Neural cell (in vitro differentiated cells): ENCODE measurements around the gene PTBP2. TPM values are rescaled to one million over a fixed set of nuclear protein-coding genes. Genes with fewer than 3 reads are reported as not detected.

Experiments
- H2AFZ ChIP-seq: fragments of 200-600, 300-800 bp; sonication (generic), shearing (Covaris generic); 2 replicates; pipeline ENCODE4 v1.6.0; 2014; ENCODE audit warnings: low read depth, mild to moderate bottlenecking, antibody characterized with exemption, low read length, moderate library complexity
- H3F3A ChIP-seq: fragments of 200-600 bp; shearing (Covaris generic); 2 replicates; pipeline ENCODE4 v1.6.1; 2016; ENCODE audit warnings: mild to moderate bottlenecking, moderate library complexity, mixed read lengths, antibody characterized with exemption, low read length; ENCODE audit not compliant: insufficient read depth, poor library complexity, severe bottlenecking
- H3K27ac ChIP-seq: fragments of 200-600, 300-800 bp; sonication (generic), shearing (Covaris generic); 2 replicates; pipeline ENCODE4 v1.5.1; 2014; ENCODE audit warnings: mild to moderate bottlenecking, low read length, moderate library complexity
- H3K27me3 ChIP-seq: fragments of 300-800, 200-600 bp; sonication (generic), shearing (Covaris generic); 2 replicates; pipeline ENCODE4 v1.6.0; 2014; ENCODE audit warnings: mild to moderate bottlenecking, low read depth, low read length, moderate library complexity; ENCODE audit not compliant: insufficient read depth
- H3K36me3 ChIP-seq: fragments of 300-800, 200-600 bp; sonication (generic), shearing (Covaris generic); 2 replicates; pipeline ENCODE4 v1.5.1; 2014; ENCODE audit warnings: mild to moderate bottlenecking, antibody characterized with exemption, low read length, moderate library complexity; ENCODE audit not compliant: insufficient read depth
- H3K4me2 ChIP-seq: fragments of 300-800, 200-600 bp; sonication (generic), shearing (Covaris generic); 2 replicates; pipeline ENCODE4 v1.6.0; 2014; ENCODE audit warnings: mild to moderate bottlenecking, low read length
- H3K4me3 ChIP-seq: fragments of 300-800, 200-600 bp; sonication (generic), shearing (Covaris generic); 2 replicates; pipeline ENCODE4 v1.5.1; 2014; ENCODE audit warnings: mild to moderate bottlenecking, low read length, moderate library complexity
- H3K79me2 ChIP-seq: fragments of 200-600 bp; shearing (Covaris generic); replicated peaks from 2 replicates; pipeline ENCODE4 v1.6.0; 2014; ENCODE audit warnings: mild to moderate bottlenecking, low read length, moderate library complexity; ENCODE audit not compliant: insufficient read depth
- H3K9ac ChIP-seq: fragments of 300-800, 200-600 bp; sonication (generic), shearing (Covaris generic); 2 replicates; pipeline ENCODE4 v1.6.1; 2016; ENCODE audit warnings: mild to moderate bottlenecking, low read length, mixed read lengths
- H3K9me2 ChIP-seq: fragments of 200-600 bp; shearing (Covaris generic); 2 replicates; pipeline ENCODE4 v1.6.1; 2016; ENCODE audit warnings: mild to moderate bottlenecking, low read length, mixed read lengths; ENCODE audit not compliant: insufficient read depth
- H3K9me3 ChIP-seq: fragments of 200-600, 300-800 bp; sonication (generic), shearing (Covaris generic); 2 replicates; pipeline ENCODE4 v1.6.1; 2016; ENCODE audit warnings: mild to moderate bottlenecking, mixed run types, low read length, moderate library complexity, mixed read lengths
- H4K20me1 ChIP-seq: fragments of 200-600 bp; shearing (Covaris generic); 2 replicates; pipeline ENCODE4 v1.6.1; 2016; ENCODE audit warnings: mild to moderate bottlenecking, mixed run types; ENCODE audit not compliant: insufficient read depth
- EP300 ChIP-seq: fragments of 450-650 bp; conservative IDR thresholded peaks from 2 replicates; pipeline ENCODE4 v1.6.1; 2014; ENCODE audit warnings: antibody characterized with exemption, mild to moderate bottlenecking, moderate library complexity; ENCODE audit not compliant: poor library complexity, severe bottlenecking
- EZH2 ChIP-seq: fragments of 200-600, 300-800 bp; shearing (Covaris generic), sonication (generic); IDR thresholded peaks from 2 replicates; pipeline ENCODE4 v1.6.1; 2014; ENCODE audit warnings: antibody characterized with exemption, low read length, borderline replicate concordance, mild to moderate bottlenecking; ENCODE audit not compliant: insufficient read depth, poor library complexity, severe bottlenecking
- MXI1 ChIP-seq: fragments of 450-650 bp; conservative IDR thresholded peaks from 2 replicates; pipeline ENCODE4 v1.6.1; 2014; ENCODE audit warnings: antibody characterized with exemption, mild to moderate bottlenecking; ENCODE audit not compliant: poor library complexity, severe bottlenecking
- POLR2AphosphoS5 ChIP-seq: IDR thresholded peaks from 2 replicates; pipeline ENCODE4 v1.6.1; 2012
- RAD21 ChIP-seq: fragments of 450-650 bp; conservative IDR thresholded peaks from 2 replicates; pipeline ENCODE4 v1.6.1; 2014; ENCODE audit warnings: antibody characterized with exemption, mild to moderate bottlenecking, moderate library complexity
- SMC3 ChIP-seq: fragments of 450-650 bp; conservative IDR thresholded peaks from 2 replicates; pipeline ENCODE4 v1.6.1; 2014; ENCODE audit warnings: antibody characterized with exemption, mild to moderate bottlenecking, moderate library complexity; ENCODE audit not compliant: poor library complexity
- TAF1 ChIP-seq: IDR thresholded peaks from 2 replicates; pipeline ENCODE4 v1.6.1; 2012; ENCODE audit warnings: low read depth
- polyA minus RNA-seq: library from RNA; depleted of rRNA, polyadenylated mRNA; stranded (reverse); fragments of >200 nt; gene quantifications from 2 replicates; pipeline ENCODE4 v1.2.3, GENCODE V29; 2014
- polyA plus RNA-seq: library from polyadenylated mRNA; depleted of rRNA; stranded (reverse); fragments of >200 nt; gene quantifications from 2 replicates; pipeline ENCODE4 v1.2.3, GENCODE V29; 2014
- TF ChIP-seq, protein P1 (sequence below): IDR thresholded peaks from 2 replicates; pipeline ENCODE4 v1.6.1; 2012; ENCODE audit warnings: borderline replicate concordance
- TF ChIP-seq, protein P2 (sequence below): fragments of 450-650 bp; IDR thresholded peaks from 2 replicates; pipeline ENCODE4 v1.5.1; 2014; ENCODE audit warnings: antibody characterized with exemption, mild to moderate bottlenecking, moderate library complexity; ENCODE audit not compliant: poor library complexity, severe bottlenecking

PTBP2 gene, protein sequence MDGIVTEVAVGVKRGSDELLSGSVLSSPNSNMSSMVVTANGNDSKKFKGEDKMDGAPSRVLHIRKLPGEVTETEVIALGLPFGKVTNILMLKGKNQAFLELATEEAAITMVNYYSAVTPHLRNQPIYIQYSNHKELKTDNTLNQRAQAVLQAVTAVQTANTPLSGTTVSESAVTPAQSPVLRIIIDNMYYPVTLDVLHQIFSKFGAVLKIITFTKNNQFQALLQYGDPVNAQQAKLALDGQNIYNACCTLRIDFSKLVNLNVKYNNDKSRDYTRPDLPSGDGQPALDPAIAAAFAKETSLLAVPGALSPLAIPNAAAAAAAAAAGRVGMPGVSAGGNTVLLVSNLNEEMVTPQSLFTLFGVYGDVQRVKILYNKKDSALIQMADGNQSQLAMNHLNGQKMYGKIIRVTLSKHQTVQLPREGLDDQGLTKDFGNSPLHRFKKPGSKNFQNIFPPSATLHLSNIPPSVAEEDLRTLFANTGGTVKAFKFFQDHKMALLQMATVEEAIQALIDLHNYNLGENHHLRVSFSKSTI
- polyA plus RNA-seq (286 and 319 TPM in 2 replicates), polyA minus RNA-seq (388 and 485 TPM in 2 replicates)

DNA sequence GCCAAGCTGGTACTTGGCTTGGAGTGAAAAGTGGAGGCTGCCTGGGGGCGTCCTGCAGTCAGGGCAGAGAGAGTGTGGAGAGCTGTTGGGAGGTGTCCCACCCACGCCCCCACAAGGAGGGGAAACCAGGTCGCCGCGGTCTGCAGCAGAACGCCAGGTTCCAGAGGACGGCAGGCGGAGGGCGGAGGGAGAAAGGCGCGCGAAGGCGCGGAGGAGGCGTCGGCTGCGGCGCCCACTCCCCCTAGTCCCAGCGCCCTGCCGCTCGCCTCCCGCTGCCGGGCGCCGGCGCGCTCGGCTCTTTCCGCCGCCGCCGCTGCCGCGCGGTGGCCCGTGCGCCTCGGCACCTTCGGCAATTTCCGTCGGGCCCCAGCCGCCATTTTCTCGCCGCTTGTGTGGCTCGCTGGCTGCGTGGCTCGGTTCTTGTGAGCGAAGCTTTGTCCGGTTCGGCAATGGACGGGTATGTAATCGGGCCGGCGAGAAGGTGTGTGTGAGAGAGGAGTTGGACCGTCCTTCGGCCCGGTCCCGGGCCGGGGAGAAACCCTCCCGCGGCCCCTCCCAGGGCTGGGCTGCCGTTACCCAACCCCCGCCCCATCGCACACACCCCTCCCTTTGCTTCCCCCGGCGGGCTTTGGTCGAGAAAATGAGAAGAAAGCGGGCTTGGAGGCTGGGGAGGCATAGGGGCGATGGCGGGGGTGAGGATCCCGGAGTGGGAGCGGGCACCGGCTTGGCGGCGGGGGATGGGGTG is at the start of gene PTBP2:
Gene PTBP2 (plus strand): TSS at position 369 of the 745 bp plus-strand sequence. CDS start 81 bp downstream, at position 450.
- no peaks in the 10 kb centered on the region for H3F3A ChIP-seq
- peak within 1 kb of the TSS; percentile 74 for H3K4me3 ChIP-seq
- H3K9me3 ChIP-seq, result no peaks in the 10 kb centered on the region
- no peaks in the 10 kb centered on the region for H3K9me2 ChIP-seq
- peak; percentile 57 for TF ChIP-seq RAD21
- peak; percentile 47 for TF ChIP-seq SMC3
- no peak for TF ChIP-seq EZH2
- TF ChIP-seq MXI1, result peak; percentile 61
- peak; percentile 13 for TF ChIP-seq EP300
- TF ChIP-seq POLR2AphosphoS5, result peak; percentile 97
- TF ChIP-seq, protein P1, sequence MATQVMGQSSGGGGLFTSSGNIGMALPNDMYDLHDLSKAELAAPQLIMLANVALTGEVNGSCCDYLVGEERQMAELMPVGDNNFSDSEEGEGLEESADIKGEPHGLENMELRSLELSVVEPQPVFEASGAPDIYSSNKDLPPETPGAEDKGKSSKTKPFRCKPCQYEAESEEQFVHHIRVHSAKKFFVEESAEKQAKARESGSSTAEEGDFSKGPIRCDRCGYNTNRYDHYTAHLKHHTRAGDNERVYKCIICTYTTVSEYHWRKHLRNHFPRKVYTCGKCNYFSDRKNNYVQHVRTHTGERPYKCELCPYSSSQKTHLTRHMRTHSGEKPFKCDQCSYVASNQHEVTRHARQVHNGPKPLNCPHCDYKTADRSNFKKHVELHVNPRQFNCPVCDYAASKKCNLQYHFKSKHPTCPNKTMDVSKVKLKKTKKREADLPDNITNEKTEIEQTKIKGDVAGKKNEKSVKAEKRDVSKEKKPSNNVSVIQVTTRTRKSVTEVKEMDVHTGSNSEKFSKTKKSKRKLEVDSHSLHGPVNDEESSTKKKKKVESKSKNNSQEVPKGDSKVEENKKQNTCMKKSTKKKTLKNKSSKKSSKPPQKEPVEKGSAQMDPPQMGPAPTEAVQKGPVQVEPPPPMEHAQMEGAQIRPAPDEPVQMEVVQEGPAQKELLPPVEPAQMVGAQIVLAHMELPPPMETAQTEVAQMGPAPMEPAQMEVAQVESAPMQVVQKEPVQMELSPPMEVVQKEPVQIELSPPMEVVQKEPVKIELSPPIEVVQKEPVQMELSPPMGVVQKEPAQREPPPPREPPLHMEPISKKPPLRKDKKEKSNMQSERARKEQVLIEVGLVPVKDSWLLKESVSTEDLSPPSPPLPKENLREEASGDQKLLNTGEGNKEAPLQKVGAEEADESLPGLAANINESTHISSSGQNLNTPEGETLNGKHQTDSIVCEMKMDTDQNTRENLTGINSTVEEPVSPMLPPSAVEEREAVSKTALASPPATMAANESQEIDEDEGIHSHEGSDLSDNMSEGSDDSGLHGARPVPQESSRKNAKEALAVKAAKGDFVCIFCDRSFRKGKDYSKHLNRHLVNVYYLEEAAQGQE, result no peak
- TF ChIP-seq, protein P2, sequence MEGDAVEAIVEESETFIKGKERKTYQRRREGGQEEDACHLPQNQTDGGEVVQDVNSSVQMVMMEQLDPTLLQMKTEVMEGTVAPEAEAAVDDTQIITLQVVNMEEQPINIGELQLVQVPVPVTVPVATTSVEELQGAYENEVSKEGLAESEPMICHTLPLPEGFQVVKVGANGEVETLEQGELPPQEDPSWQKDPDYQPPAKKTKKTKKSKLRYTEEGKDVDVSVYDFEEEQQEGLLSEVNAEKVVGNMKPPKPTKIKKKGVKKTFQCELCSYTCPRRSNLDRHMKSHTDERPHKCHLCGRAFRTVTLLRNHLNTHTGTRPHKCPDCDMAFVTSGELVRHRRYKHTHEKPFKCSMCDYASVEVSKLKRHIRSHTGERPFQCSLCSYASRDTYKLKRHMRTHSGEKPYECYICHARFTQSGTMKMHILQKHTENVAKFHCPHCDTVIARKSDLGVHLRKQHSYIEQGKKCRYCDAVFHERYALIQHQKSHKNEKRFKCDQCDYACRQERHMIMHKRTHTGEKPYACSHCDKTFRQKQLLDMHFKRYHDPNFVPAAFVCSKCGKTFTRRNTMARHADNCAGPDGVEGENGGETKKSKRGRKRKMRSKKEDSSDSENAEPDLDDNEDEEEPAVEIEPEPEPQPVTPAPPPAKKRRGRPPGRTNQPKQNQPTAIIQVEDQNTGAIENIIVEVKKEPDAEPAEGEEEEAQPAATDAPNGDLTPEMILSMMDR, result peak; percentile 9
- peak within 1 kb of the TSS; percentile 96 for H3K27ac ChIP-seq
- H3K4me2 ChIP-seq, result peak within 1 kb of the TSS; percentile 94
- H3K9ac ChIP-seq, result peak within 1 kb of the TSS; percentile 97
- H3K27me3 ChIP-seq, result no peaks in the 10 kb centered on the region
- H3K36me3 ChIP-seq, result peaks cover 4% of the 10 kb centered on the region
- H4K20me1 ChIP-seq, result no peaks in the 10 kb centered on the region
- H2AFZ ChIP-seq, result peak within 1 kb of the TSS; percentile 86
- H3K79me2 ChIP-seq, result peaks cover 41% of the 10 kb centered on the region

DNA sequence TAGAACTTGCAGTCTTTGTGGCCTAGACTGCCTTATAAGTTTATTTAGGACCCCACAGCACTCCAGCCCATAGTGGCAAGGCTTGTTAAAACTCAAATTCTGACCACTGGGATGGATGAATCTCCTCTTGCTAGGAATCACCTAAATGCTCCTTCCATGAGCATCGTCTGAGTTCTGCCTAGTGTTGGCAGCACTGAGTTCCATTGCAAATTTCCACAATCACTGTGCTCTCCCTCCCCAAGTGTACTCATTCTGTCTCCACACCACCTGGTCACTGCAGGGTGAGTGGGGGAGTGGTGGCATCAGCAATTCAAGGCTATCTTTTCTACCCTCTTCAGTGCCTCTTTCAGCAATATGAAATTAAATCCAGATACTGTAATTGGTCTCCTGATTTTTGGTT is 46.7 kb upstream of the PTBP2 start:
- Histone ChIP-seq H2AFZ (no peak overlapping the region), H3K4me2 (no peak overlapping the region), H3K79me2 (no peaks in the 10 kb centered on the region), H3K9ac (no peak overlapping the region), H4K20me1 (no peaks in the 10 kb centered on the region), H3K27ac (no peak overlapping the region), H3F3A (no peaks in the 10 kb centered on the region), H3K36me3 (no peaks in the 10 kb centered on the region), H3K4me3 (no peak overlapping the region), H3K27me3 (no peaks in the 10 kb centered on the region), H3K9me3 (no peaks in the 10 kb centered on the region), H3K9me2 (no peaks in the 10 kb centered on the region)
- TF ChIP-seq TAF1 (no peak), MXI1 (no peak), RAD21 (no peak), SMC3 (no peak), POLR2AphosphoS5 (no peak), EZH2 (no peak), EP300 (no peak)
- TF ChIP-seq, protein P1, result no peak
- TF ChIP-seq, protein P2, result no peak
